ENCODE measurements around the gene SLC9C1. TPM values are rescaled to one million over a fixed set of nuclear protein-coding genes. Genes with fewer than 3 reads are reported as not detected.

Gene SLC9C1
- total and polyA plus RNA-seq, 2 experiments from 2014 or later: 0.03 TPM; not detected in 1

GRCh38 chr3:112132088-112132487 lies 161.9 kb downstream of the SLC9C1 start:
- H3K4me1 ChIP-seq (ENCODE audit: insufficient read depth): peaks cover 3% of the 10 kb centered on the region
- H3K27ac ChIP-seq: no peak overlapping the region
- H4K20me1 ChIP-seq (ENCODE audit: insufficient read depth, poor library complexity, severe bottlenecking): no peaks in the 10 kb centered on the region
- no peaks in the 10 kb centered on the region for H3K79me2 ChIP-seq
- 92% methylated on average over 3 of the region's 3 CpGs for WGBS (ENCODE audit: low lambda C conversion rate, missing lambda C conversion rate)
- no peaks in the 10 kb centered on the region for H3K9me2 ChIP-seq (replicated peaks; ENCODE audit: insufficient read depth)
- H3K27me3 ChIP-seq: no peaks in the 10 kb centered on the region
- H3K36me3 ChIP-seq (replicated peaks; ENCODE audit: insufficient read depth, low read depth): no peaks in the 10 kb centered on the region
- no peak overlapping the region for H2AFZ ChIP-seq
- H3K4me3 ChIP-seq: no peak overlapping the region
- H3K4me2 ChIP-seq: no peak overlapping the region
- DNase-seq (ENCODE audit: low spot score): no peak
- H3K9me3 ChIP-seq (ENCODE audit: low read depth): no peaks in the 10 kb centered on the region
- TF ChIP-seq EZH2phosphoT487 (IDR thresholded peaks at IDR 0.05; ENCODE audit: low read depth, severe bottlenecking, unreplicated experiment) (no peak), CTCF (IDR thresholded peaks at IDR 0.05; ENCODE audit: poor library complexity) (no peak), EZH2 (IDR thresholded peaks at IDR 0.05; ENCODE audit: borderline replicate concordance) (no peak)

GRCh38 chr3:112131111-112131510 lies 162.9 kb downstream of the SLC9C1 start:
- Histone ChIP-seq H4K20me1 (ENCODE audit: insufficient read depth, poor library complexity, severe bottlenecking) (no peaks in the 10 kb centered on the region), H3K4me2 (no peak overlapping the region), H3K9me2 (replicated peaks; ENCODE audit: insufficient read depth) (no peaks in the 10 kb centered on the region), H3K79me2 (no peaks in the 10 kb centered on the region), H3K4me3 (no peak overlapping the region), H3K9me3 (ENCODE audit: low read depth) (no peaks in the 10 kb centered on the region), H3K36me3 (replicated peaks; ENCODE audit: insufficient read depth, low read depth) (no peaks in the 10 kb centered on the region), H3K27ac (no peak overlapping the region), H2AFZ (no peak overlapping the region), H3K4me1 (ENCODE audit: insufficient read depth) (peaks cover 3% of the 10 kb centered on the region), H3K27me3 (no peaks in the 10 kb centered on the region)
- no peak for DNase-seq (ENCODE audit: low spot score)
- no peak for TF ChIP-seq CTCF (IDR thresholded peaks at IDR 0.05; ENCODE audit: poor library complexity)
- 97% methylated on average over 3 of the region's 3 CpGs for WGBS (ENCODE audit: low lambda C conversion rate, missing lambda C conversion rate)

GRCh38 chr3:112130638-112130993 lies 163.4 kb downstream of the SLC9C1 start:
- no peak for DNase-seq (ENCODE audit: low spot score)
- H4K20me1 ChIP-seq (ENCODE audit: insufficient read depth, poor library complexity, severe bottlenecking): no peaks in the 10 kb centered on the region

More at GRCh38 chr3:112130638-112130993, 163.4 kb downstream of the SLC9C1 start:
- H3K27ac ChIP-seq: no peak overlapping the region
- H3K4me3 ChIP-seq: no peak overlapping the region
- H3K4me1 ChIP-seq (ENCODE audit: insufficient read depth): peaks cover 3% of the 10 kb centered on the region
- no peaks in the 10 kb centered on the region for H3K79me2 ChIP-seq
- no peaks in the 10 kb centered on the region for H3K27me3 ChIP-seq
- no peak for TF ChIP-seq EZH2phosphoT487 (IDR thresholded peaks at IDR 0.05; ENCODE audit: low read depth, severe bottlenecking, unreplicated experiment)
- TF ChIP-seq EZH2 (IDR thresholded peaks at IDR 0.05; ENCODE audit: borderline replicate concordance): no peak
- TF ChIP-seq CTCF (IDR thresholded peaks at IDR 0.05; ENCODE audit: poor library complexity): no peak
- H3K9me2 ChIP-seq (replicated peaks; ENCODE audit: insufficient read depth): no peaks in the 10 kb centered on the region
- H3K9me3 ChIP-seq (ENCODE audit: low read depth): no peaks in the 10 kb centered on the region
- H2AFZ ChIP-seq: no peak overlapping the region
- WGBS (ENCODE audit: low lambda C conversion rate, missing lambda C conversion rate): 93% methylated on average over 3 of the region's 3 CpGs
- no peaks in the 10 kb centered on the region for H3K36me3 ChIP-seq (replicated peaks; ENCODE audit: insufficient read depth, low read depth)
- no peak overlapping the region for H3K4me2 ChIP-seq
